Ectodermal cell (in vitro differentiated cells): ENCODE measurements around the gene SHKBP1.
"Not testable (repeated sequence)": the region's sequence is repeated elsewhere in the genome, so short reads cannot be mapped to it uniquely, and the experiment has no call there.

Source experiments
- H3K27ac ChIP-seq: 2 replicates; pipeline ENCODE4 v1.7.0; 2013; ENCODE audit warnings: mild to moderate bottlenecking, low read depth, low read length; ENCODE audit not compliant: insufficient read depth, poor library complexity, severe bottlenecking
- H3K27me3 ChIP-seq: 2 replicates; pipeline ENCODE4 v1.7.0; 2013; ENCODE audit warnings: mild to moderate bottlenecking, low read length; ENCODE audit not compliant: insufficient read depth, control insufficient read depth, poor library complexity, severe bottlenecking
- H3K36me3 ChIP-seq: one replicate; pipeline ENCODE4 v1.7.0; 2013; ENCODE audit warnings: low read length; ENCODE audit not compliant: control insufficient read depth, insufficient read depth
- H3K4me1 ChIP-seq: one replicate; pipeline ENCODE4 v1.7.0; 2013; ENCODE audit warnings: low read length; ENCODE audit not compliant: control insufficient read depth, insufficient read depth
- H3K4me3 ChIP-seq: 2 replicates; pipeline ENCODE4 v1.7.0; 2013; ENCODE audit warnings: low read depth, low read length, control low read depth; ENCODE audit not compliant: insufficient read depth
- H3K9me3 ChIP-seq: 2 replicates; pipeline ENCODE4 v1.7.0; 2013; ENCODE audit warnings: mild to moderate bottlenecking, low read length, moderate library complexity; ENCODE audit not compliant: control insufficient read depth
- WGBS, 2 experiments: methylation state at CpG; one replicate each; pipeline ENCODE4 v1.1.7; 2013; ENCODE audit warnings: missing lambda C conversion rate in 2 of 2; 5-methylcytosine and 5-hydroxymethylcytosine counted together

The SHKBP1 gene

DNA sequence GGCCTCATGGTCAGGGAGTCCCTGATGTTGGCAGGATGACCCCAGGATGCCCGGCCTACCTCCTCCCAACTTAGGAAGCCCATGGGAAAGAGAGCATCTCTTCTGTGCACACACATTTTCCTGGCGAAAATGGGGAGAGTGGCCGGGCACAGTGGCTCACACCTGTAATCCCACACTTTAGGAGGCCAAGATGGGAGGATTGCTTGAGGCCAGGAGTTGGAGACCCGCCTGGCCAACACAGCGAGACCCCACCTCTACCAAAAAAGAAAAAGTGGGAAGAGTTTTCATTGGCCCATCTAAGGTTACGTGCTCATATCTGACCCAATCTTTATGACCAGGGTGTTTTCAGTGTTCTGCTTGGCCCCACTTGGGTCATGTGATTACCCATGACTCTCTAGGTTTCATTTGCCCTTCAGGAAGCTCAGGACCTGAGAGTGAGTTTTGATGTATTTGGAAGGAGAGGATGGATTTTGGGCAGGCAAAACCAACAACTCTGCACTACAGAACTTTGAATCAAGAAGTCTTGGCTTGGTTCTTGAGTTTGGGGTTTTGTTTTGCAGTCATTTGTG, 33.6 kb upstream of the SHKBP1 start:
- 87 to 91% methylated on average over 6 of the region's 6 CpGs for WGBS, 2 experiments
- H3K4me1 ChIP-seq = no peaks in the 10 kb centered on the region
- H3K27me3 ChIP-seq = peaks cover 6% of the 10 kb centered on the region
- no peak overlapping the region for H3K4me3 ChIP-seq
- H3K36me3 ChIP-seq = no peaks in the 10 kb centered on the region
- no peaks in the 10 kb centered on the region for H3K9me3 ChIP-seq
- no peak overlapping the region for H3K27ac ChIP-seq

DNA sequence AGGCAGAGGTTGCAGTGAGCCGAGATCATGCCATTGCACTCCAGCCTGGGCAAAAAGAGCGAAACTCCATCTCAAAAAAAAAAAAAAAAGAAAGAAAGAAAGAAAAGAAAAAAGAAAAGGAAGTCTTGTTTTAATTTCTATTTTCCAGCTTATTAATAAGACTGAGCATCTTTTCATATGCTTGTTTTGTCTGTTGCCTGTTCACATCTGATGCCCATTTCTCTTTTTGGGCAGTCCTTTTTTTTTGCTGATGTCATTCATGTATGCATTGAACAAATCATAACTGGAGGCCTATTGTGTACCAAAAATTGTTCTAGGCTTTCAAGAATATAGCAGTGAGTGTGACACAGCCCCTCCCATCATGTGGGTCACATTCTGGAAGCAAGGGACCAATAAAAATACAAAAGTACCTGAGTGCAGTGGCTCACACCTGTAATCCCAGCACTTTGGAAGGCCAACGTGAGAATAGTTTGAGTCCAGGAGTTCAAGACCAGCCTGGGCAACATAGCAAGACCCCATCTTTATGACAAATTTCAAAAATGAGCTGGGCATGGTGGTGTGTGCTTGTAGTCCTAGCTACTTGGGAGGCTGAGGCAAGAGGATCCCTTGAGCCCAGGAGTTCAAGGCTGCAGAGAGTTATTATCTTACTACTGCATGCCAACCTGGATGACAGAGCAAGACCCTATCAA, 30.4 kb upstream of the SHKBP1 start:
- not testable (repeated sequence) for H3K4me1 ChIP-seq, H3K36me3 ChIP-seq, H3K9me3 ChIP-seq, H3K4me3 ChIP-seq, H3K27ac ChIP-seq
- H3K27me3 ChIP-seq = peaks cover 33% of the 10 kb centered on the region
- 67 to 94% methylated on average over 2 of the region's 3 CpGs for WGBS, 2 experiments

DNA sequence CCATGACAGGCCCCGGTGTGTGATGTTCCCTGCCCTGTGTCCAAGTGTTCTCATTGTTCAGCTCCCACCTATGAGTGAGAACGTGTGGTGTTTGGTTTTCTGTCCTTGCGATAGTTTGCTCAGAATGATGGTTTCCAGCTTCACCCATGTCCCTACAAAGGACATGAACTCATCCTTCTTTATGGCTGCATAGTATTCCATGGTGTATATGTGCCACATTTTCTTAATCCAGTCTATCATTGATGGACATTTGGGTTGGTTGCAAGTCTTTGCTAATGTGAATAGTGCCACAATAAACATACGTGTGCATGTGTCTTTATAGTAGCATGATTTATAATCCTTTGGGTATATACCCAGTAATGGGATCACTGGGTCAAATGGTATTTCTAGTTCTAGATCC, 29.5 kb upstream of the SHKBP1 start:
- H3K27ac ChIP-seq, H3K36me3 ChIP-seq, H3K9me3 ChIP-seq, H3K4me1 ChIP-seq, H3K4me3 ChIP-seq: not testable (repeated sequence)
- WGBS, 2 experiments = 91 to 93% methylated on average over 2 of the region's 4 CpGs
- H3K27me3 ChIP-seq = peaks cover 33% of the 10 kb centered on the region

DNA sequence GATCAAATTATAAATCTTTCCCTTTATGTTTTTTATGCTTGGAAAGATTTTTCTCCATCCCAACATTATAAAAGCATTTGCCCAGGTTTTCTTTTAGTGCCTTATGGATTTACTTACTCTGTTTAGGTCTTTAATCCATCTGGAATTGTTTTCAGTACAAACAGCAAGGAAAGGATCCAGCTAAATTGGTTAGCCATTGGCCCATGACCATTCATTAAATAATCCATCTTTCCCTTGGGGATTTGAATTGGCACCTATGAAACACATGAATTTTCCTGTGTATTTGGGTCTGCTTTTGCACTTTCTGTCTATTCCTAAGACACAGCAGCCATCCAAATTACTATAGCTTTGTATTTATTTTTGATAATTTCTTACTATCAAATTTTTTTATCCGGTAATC, 28.8 kb upstream of the SHKBP1 start:
- WGBS, 2 experiments = 70 to 100% methylated on average over 1 of the region's 1 CpG

DNA sequence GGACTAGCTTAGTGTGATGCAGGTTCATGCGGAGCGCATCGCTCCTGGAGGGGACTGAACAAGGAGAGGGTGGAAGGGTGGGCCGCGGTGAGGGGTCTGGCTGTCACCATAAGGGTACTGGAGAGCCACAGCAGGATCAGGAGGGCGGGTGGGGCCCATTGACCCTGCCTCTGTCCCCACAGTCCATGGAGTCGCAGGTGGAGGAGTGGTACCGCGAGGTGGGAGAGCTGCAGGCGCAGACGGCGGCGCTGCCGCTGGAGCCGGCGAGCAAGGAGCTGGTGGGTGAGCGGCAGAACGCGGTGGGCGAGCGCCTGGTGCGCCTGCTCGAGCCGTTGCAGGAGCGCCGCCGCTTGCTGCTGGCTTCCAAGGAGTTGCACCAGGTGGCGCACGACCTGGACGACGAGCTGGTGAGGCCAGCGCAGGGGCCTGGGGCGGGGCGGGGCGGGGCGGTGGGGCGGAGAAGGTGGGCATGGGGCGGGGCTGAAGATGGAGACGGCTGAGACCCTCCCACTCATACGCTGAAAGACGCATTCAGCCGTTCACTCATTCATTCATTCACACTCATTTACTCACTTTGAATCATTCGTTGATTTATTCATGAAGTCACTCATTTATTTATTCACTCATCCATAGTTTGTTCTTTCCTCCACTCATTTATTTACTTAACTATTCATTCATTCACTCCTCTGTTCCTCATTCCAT, 27.5 kb upstream of the SHKBP1 start:
- Histone ChIP-seq H3K36me3 (no peaks in the 10 kb centered on the region), H3K9me3 (no peaks in the 10 kb centered on the region), H3K4me1 (no peaks in the 10 kb centered on the region), H3K27ac (no peak overlapping the region), H3K4me3 (peak overlapping the region; percentile 12), H3K27me3 (peaks cover 51% of the 10 kb centered on the region)
- 3 to 4% methylated on average over 43 of the region's 43 CpGs for WGBS, 2 experiments

More for the DNA sequence above, 28.8 kb upstream of the SHKBP1 start:
- H3K4me1 ChIP-seq = no peaks in the 10 kb centered on the region
- no peaks in the 10 kb centered on the region for H3K9me3 ChIP-seq
- H3K27ac ChIP-seq = no peak overlapping the region
- no peak overlapping the region for H3K4me3 ChIP-seq
- no peaks in the 10 kb centered on the region for H3K36me3 ChIP-seq
- H3K27me3 ChIP-seq = peaks cover 38% of the 10 kb centered on the region

DNA sequence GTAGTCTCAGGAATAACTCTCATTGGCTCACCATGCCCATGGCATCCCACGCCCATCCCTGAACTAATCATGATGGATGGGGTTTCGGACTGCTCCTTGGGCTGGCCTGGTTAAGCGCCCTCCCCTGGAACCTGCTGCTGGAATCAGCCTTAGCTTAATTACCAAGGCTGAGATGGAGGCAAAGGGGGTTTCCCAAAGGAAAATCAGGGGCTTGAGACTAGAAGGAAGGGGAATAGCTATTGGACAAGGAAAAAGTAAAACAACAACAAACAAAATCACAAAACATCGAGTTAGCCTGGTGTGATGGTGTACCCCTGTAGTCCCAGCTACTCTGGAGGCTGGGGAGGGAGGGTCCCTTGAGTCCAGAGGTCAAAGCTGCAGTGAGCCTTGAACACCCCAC, 25.7 kb upstream of the SHKBP1 start:
- H3K4me3 ChIP-seq = no peak overlapping the region
- H3K27ac ChIP-seq = no peak overlapping the region
- H3K36me3 ChIP-seq = no peaks in the 10 kb centered on the region
- H3K4me1 ChIP-seq = no peaks in the 10 kb centered on the region
- peaks cover 69% of the 10 kb centered on the region for H3K27me3 ChIP-seq
- H3K9me3 ChIP-seq = no peaks in the 10 kb centered on the region
- 82 to 85% methylated on average over 4 of the region's 4 CpGs for WGBS, 2 experiments

DNA sequence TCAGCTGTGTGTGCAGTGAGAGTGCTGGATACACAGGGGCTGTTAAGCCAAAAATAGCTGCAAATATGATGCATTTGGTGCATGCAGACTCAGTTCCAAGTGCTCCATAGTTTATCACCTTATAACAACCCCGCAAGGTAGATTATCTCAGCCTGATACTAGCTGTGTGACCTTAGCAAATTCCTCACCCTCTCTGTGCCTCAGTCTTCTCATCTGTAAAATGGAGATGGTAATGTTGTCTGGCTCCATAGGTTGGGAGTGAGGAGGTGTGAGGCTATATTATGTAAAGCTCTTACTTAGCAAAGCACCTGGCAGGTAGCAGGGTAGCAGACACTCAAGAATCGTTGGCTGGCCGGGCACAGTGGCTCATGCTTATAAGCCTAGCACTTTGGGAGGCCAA, 23.8 kb upstream of the SHKBP1 start:
- no peaks in the 10 kb centered on the region for H3K9me3 ChIP-seq
- 98 to 99% methylated on average over 3 of the region's 3 CpGs for WGBS, 2 experiments
- H3K4me3 ChIP-seq = no peak overlapping the region
- no peak overlapping the region for H3K27ac ChIP-seq
- H3K4me1 ChIP-seq = no peaks in the 10 kb centered on the region
- H3K27me3 ChIP-seq = peaks cover 72% of the 10 kb centered on the region
- no peaks in the 10 kb centered on the region for H3K36me3 ChIP-seq

DNA sequence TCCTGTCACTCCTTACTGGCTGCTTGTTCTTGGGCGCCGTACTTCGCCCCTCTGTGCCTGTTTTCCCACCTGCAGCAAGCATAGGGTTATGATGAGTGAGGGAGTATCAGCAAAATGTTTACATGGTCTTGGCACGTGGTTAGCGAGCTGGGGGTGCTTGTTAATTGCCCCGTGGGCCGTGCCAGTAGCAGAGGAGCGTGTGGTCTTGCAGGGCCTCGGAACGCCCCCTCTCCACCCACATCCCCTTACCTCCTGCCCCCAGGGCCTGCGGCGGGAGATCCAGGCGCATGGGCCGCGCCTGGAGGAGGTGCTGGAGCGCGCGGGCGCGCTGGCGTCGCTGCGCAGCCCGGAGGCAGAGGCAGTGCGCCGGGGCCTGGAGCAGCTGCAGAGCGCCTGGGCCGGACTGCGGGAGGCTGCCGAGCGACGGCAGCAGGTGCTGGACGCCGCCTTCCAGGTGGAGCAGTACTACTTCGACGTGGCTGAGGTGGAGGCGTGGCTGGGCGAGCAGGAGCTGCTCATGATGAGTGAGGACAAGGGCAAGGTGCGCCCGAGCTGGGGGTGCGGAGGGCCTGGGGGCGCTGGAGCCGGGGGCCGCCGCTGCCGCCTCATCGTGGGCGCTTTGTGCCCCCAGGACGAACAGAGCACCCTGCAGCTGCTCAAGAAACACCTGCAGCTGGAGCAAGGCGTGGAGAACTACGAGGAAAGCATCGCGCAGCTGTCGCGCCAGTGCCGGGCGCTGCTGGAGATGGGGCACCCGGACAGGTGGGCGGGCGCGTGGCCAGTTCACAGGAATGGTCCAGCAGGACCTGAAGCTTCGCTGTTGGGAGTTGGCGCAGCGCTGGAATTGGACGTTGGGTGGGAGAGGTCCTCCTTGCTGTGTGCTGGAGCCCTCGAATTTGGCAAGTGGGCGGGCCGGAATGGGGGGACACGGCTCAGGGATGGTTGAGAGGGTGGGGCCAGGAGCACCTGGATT, 22.5 kb upstream of the SHKBP1 start:
- whole genome bisulfite sequencing, 2 experiments = 38 to 39% methylated on average over 69 of the region's 69 CpGs
- Histone ChIP-seq H3K27me3 (peaks cover 58% of the 10 kb centered on the region), H3K4me1 (no peaks in the 10 kb centered on the region), H3K27ac (no peak overlapping the region), H3K36me3 (no peaks in the 10 kb centered on the region), H3K4me3 (no peak overlapping the region), H3K9me3 (no peaks in the 10 kb centered on the region)

DNA sequence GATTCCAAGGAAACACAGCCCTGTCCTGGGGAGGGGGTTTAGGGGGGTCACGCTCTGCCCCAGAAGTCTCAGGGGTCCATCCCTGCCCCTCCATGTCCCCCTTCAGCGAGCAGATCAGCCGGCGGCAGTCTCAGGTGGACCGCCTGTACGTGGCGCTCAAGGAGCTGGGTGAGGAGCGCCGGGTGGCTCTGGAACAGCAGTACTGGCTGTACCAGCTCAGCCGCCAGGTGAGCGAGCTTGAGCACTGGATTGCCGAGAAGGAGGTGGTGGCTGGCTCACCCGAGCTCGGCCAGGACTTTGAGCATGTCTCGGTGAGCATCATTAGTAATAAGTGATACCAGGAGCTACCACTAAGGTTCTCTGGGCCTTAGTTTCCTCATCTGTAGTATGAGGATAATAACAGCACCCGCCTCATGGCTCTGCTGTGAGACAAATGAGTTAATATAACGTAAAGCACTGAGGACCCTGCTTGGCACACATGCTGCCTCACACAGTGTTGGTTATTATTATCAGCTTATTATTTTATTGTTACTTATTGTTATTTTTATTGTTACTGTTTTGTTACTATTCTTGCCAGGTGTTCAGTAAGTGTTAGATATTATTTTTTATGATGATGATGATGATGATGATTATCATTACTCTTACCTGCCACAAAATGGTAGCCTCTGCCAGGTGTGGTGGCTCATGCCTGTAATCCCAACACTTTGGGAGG, 20.5 kb upstream of the SHKBP1 start:
- H3K36me3 ChIP-seq = no peaks in the 10 kb centered on the region
- H3K27me3 ChIP-seq = peaks cover 55% of the 10 kb centered on the region
- H3K4me1 ChIP-seq = no peaks in the 10 kb centered on the region
- 86 to 87% methylated on average over 17 of the region's 17 CpGs for WGBS, 2 experiments
- no peak overlapping the region for H3K4me3 ChIP-seq
- no peaks in the 10 kb centered on the region for H3K9me3 ChIP-seq
- no peak overlapping the region for H3K27ac ChIP-seq
